ENCODE measurements around the gene MBNL1.

DNA sequence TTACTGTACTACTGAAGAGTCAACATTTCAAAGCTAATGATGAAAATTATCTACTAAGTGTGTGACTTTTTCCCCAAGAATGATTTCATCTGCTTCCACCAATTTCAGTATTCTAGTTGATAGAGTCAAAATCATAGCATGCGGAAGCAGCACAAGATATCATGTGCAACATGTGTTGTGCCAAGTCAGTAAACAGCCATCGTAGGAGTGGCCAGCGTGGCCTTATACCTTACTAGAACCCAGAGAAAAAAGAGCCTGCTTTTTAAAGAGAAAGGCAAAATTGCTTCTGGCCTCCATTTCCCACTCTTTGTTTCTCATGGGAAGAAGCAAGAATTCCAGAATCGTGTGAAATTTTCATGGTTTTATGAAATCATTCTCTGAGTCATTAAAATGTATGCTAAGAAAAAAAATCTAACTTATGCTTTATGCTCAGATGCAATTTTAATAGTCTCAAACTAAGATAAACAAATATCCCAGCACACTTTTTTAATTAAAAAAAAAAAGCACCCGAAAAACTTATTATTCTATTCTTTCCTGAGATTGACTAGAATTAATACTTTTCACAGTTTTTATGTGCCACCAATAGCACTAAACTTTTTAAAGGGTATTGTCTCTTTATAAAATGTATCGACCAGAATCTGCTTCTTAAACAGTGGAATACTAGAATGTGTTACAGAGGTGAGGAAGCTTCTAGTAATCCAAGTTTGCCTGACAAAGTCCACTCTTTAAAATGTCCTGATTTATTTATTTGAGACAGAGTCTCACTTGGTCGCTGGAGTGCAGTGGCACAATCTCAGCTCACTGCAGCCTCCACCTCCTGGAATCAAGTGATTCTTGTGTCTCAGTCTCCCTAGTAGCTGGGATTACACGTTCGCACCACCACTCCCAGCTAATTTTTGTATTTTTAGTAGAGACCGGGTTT lies 87.3 kb downstream of the MBNL1 start:
- TF ChIP-seq CTCF (conservative IDR thresholded peaks at IDR 0.05; ENCODE audit: low read depth, low read length) = no peak
- TF ChIP-seq EZH2 (IDR thresholded peaks at IDR 0.05; ENCODE audit: borderline replicate concordance, low read depth, low read length, poor library complexity, severe bottlenecking) = no peak
